Pancreas (tissue), 10 donors: ENCODE results near the gene CRAMP1. TPM values are rescaled to one million over a fixed set of nuclear protein-coding genes. Genes with fewer than 3 reads are reported as not detected.

ENCODE experiments used
- ATAC-seq, 4 donors: fragments of 200-7000 bp; cut with Tn5 transposase; one replicate each; pipeline versions ENCODE4 v1.8.0 to v1.9.1; 2020; ENCODE audit warnings: mild to moderate bottlenecking in 4 of 4, moderate library complexity in 4 of 4
- DNase-seq, 6 donors: peaks; one replicate each; pipeline ENCODE4 v3.0.0-alpha.2; 2020
- FAIRE-seq: peaks from 2 replicates; lab custom pipeline; 2012; peaks lifted over from hg19 to GRCh38; lab: Jason Lieb, UNC
- H3K27ac ChIP-seq, 4 donors: fragments of 200-600 bp; sonication (generic); 1 replicate in 3 of 4; 2 replicates in 1 of 4; pipeline versions ENCODE4 v1.5.0 to v1.8.0; 2020
- H3K27me3 ChIP-seq, 4 donors: fragments of 200-600 bp; one replicate each; pipeline ENCODE4 v1.8.0; 2021
- H3K36me3 ChIP-seq, 3 donors: fragments of 200-600 bp; sonication (generic) in 1 of 3; one replicate each; pipeline versions ENCODE4 v1.5.0 to v1.8.0; 2020 to 2021
- H3K4me1 ChIP-seq, 3 donors: fragments of 200-600 bp; one replicate each; pipeline ENCODE4 v1.8.0; 2021
- H3K4me3 ChIP-seq, 4 donors: fragments of 200-600 bp; sonication (generic) in 2 of 4; one replicate each; pipeline versions ENCODE4 v1.5.0 to v1.8.0; 2020 to 2021
- H3K9me3 ChIP-seq, 4 donors: fragments of 200-600 bp; one replicate each; pipeline ENCODE4 v1.8.0; 2021
- WGBS, 2 donors: extraction: QIAGEN DNeasy Blood & Tissue Kit; methylation state at CpG; one replicate each; pipeline ENCODE4 v1.1.7; 2013; 5-methylcytosine and 5-hydroxymethylcytosine counted together
- intact Hi-C, 3 donors: fragments of 100-400 bp; cut with DNase I; formaldehyde crosslinking; loops; one replicate each; pipeline versions ENCODE4 v1.11.1 to v1.14.2; 2022
- polyA plus RNA-seq, 2 donors: library from polyadenylated mRNA; stranded (reverse); fragments of 200-250 nt; gene quantifications; one replicate each; pipeline ENCODE4 v1.2.3, GENCODE V29; 2013
- total RNA-seq, 6 donors: library from RNA; stranded (reverse); fragmentation: NEBNext Ultra II Directional in 4 of 6; extraction: Animal tissue kit (Norgen Biotek cat#: 25700) in 4 of 6; gene quantifications; one replicate each; pipeline versions ENCODE4 v1.2.1 to v1.2.4, GENCODE V29; 2021 to 2023
- TF ChIP-seq, protein P1 (sequence below), 4 donors: fragments of 200-600 bp; sonication (generic) in 3 of 4; IDR thresholded peaks; one replicate each; pipeline versions ENCODE4 v1.5.0 to v1.8.0; 2021; ENCODE audit warnings: antibody characterized with exemption in 4 of 4
- donor health status: healthy with polysubstance abuse.
- donor health status: DM: no; HTN: no; CAD: no; lungs with moderate emphysema.
- donor health status: DM: no; HTN: no; CAD: no.
- donor health status: control.
- donor health status: control.
- donor health status: Bipolar disorder and iron deficiency.
- donor health status: DM: yes; HTN: yes; CAD: no.
- donor health status: DM: no; HTN: no; CAD: no.
- donor health status: DM: no; HTN: no; CAD: no.
- donor health status: DM: yes; HTN: yes; CAD: no.

Gene CRAMP1
- total and polyA plus RNA-seq, 8 donors, result 4.6 to 16.2 (median 7.2) TPM

DNA sequence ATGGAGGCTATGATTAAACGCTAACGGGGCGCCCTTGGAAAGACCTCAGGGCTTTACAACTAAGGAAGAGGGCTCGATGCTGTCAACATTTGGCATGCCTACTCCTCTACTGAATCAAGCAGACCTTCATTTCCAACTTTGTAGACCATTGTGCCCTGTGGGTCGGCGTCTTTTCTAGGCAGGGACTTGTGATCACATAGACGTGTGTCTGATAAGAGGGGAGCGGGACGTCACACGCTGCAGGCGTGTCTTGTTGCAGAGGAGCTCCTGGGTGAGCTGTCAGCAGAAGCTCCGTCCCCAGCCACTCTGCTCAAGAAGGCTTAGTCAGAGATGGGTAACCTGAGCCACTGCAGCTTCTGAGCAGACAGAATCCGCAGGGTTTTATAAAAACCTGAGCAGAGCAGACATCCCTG, 96.6 kb downstream of the CRAMP1 start:
- Histone ChIP-seq H3K9me3 (no peaks in the 10 kb centered on the region), H3K36me3 (no peaks in the 10 kb centered on the region), H3K4me3 (no peak overlapping the region), H3K27me3 (no peaks in the 10 kb centered on the region), H3K4me1 (peaks cover 0 to 12% (median 7%) of the 10 kb centered on the region in 3 donors), H3K27ac (no peak overlapping the region)
- WGBS, 2 donors, result 58 to 75% methylated on average over 13 of the region's 13 CpGs
- FAIRE-seq (no peak), DNase-seq (no peak), ATAC-seq (no peak)
- TF ChIP-seq, protein P1, sequence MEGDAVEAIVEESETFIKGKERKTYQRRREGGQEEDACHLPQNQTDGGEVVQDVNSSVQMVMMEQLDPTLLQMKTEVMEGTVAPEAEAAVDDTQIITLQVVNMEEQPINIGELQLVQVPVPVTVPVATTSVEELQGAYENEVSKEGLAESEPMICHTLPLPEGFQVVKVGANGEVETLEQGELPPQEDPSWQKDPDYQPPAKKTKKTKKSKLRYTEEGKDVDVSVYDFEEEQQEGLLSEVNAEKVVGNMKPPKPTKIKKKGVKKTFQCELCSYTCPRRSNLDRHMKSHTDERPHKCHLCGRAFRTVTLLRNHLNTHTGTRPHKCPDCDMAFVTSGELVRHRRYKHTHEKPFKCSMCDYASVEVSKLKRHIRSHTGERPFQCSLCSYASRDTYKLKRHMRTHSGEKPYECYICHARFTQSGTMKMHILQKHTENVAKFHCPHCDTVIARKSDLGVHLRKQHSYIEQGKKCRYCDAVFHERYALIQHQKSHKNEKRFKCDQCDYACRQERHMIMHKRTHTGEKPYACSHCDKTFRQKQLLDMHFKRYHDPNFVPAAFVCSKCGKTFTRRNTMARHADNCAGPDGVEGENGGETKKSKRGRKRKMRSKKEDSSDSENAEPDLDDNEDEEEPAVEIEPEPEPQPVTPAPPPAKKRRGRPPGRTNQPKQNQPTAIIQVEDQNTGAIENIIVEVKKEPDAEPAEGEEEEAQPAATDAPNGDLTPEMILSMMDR (IDR thresholded peaks at IDR 0.05), result no peak
- intact Hi-C loops, result no loop called here

DNA sequence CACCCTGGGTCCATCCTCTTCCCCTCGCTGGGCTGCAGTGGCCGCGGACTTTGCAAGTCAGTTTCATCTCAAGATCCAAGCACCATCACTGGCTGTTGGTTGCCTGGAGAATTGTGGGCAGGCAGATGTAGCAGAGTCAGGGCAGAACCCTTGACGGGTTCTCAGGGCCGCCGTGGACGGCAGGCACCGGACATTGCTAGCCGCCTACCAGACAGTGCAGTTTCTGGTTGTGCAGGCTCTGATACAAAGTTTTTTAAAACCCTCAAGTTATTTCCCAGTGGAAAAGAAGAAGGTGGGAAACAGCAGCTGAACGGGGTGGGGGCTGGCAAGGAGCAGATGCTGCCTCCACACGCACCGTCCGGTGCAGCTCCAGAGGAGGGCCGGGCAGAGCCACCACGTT, 97.2 kb downstream of the CRAMP1 start:
- no peak for ATAC-seq
- H3K9me3 ChIP-seq, result no peaks in the 10 kb centered on the region
- TF ChIP-seq, protein P1 (IDR thresholded peaks at IDR 0.05), result no peak
- peaks cover 0 to 12% (median 7%) of the 10 kb centered on the region in 3 donors for H3K4me1 ChIP-seq
- no peak for FAIRE-seq
- H3K4me3 ChIP-seq, result no peak overlapping the region
- H3K27ac ChIP-seq, result no peak overlapping the region
- DNase-seq, result no peak
- intact Hi-C loops, result no loop called here
- no peaks in the 10 kb centered on the region for H3K36me3 ChIP-seq
- WGBS, 2 donors, result 80 to 84% methylated on average over 15 of the region's 15 CpGs
- H3K27me3 ChIP-seq, result no peaks in the 10 kb centered on the region

DNA sequence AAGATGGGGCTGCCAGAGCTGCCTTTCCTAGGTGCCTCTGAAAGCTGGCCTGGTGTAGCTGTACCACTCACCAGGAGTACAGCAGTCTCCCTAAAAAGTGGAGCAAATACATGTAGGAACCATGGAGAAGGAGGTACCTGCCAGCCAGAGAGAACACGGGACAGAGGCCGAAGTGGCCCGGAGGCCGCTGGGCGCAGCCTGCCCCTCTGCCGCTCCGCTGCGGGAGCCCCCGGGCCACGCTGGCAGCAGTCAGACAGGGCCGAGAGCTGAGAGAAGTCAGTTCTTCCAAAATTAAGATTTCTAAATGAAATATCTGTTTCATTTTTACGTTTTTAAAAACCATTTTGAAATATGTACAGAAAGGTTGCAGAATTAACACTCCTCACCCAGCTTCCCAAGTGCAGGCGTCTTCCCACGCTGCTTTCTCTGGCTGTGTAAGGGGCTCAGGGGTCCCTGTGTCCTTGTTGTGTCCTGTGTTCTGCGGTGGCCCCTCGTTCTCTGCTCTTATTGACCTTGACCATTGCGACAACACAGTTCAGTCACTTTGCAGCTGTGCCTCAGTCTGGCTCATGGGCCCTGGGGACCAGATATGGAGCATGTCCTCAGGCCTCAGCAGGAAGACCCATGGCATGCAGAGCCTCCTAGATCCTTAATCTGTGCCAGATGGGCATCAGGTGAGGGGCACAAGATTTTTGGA, 98.8 kb downstream of the CRAMP1 start:
- Histone ChIP-seq H3K4me1 (peaks cover 0 to 12% (median 7%) of the 10 kb centered on the region in 3 donors), H3K27ac (no peak overlapping the region), H3K9me3 (no peaks in the 10 kb centered on the region), H3K36me3 (no peaks in the 10 kb centered on the region), H3K27me3 (no peaks in the 10 kb centered on the region), H3K4me3 (no peak overlapping the region)
- DNase-seq, result no peak
- intact Hi-C loops, result no loop called here
- 79 to 83% methylated on average over 17 of the region's 17 CpGs for whole genome bisulfite sequencing, 2 donors
- TF ChIP-seq, protein P1 (IDR thresholded peaks at IDR 0.05), result no peak
- FAIRE-seq, result no peak
- ATAC-seq, result no peak

DNA sequence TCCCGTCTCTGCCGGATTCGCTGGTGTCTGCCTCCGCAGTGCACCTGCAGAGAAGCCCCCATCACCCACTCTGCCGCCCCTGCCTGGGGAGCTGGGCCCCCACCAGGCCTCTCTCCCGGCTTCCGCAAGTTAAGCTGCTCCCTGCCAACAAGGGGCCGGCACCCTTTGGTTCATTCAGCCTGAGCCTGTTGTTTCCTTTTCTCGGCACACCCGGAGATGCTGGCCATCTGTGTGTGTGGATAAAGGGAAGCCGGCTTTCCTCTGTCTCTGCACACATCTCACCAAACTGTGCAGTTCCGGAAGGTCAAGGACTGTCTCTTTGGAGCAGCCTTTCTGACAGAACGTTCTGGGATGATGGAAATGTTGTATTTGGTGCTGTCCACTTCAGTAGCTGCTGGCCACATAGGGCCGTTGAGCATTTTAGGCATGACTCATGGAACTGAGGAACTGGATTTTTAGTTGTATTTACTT, 100.7 kb downstream of the CRAMP1 start:
- TF ChIP-seq, protein P1 (IDR thresholded peaks at IDR 0.05), result no peak
- Histone ChIP-seq H3K9me3 (no peaks in the 10 kb centered on the region), H3K27me3 (no peaks in the 10 kb centered on the region), H3K36me3 (no peaks in the 10 kb centered on the region), H3K4me3 (no peak overlapping the region), H3K4me1 (peaks cover 0 to 6% (median 4%) of the 10 kb centered on the region in 3 donors), H3K27ac (no peak overlapping the region)
- intact Hi-C loops, result no loop called here
- DNase-seq (no peak), ATAC-seq (no peak), FAIRE-seq (no peak)
- 81 to 82% methylated on average over 14 of the region's 14 CpGs for WGBS, 2 donors

DNA sequence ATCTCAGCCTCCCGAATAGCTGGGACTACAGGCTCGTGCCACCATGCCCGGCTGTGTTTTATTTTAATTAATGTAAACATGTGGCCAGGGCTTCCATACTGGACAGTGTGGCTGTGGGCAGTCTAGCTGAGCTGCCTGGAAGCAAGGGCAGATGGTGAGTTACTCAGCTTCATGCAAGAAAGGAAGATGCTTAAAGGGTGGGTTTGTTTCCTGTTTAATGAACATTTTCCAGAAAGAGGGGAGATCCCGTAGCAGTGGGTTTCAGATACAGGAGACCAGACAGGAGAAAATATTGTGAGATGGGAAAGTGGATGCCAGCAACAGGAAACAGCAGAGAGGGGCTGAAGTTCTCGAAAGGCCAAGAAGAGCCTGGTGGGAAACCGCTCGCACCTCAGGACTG, 101.2 kb downstream of the CRAMP1 start:
- Histone ChIP-seq H3K36me3 (no peaks in the 10 kb centered on the region), H3K9me3 (no peaks in the 10 kb centered on the region), H3K4me3 (no peak overlapping the region), H3K27me3 (no peaks in the 10 kb centered on the region), H3K27ac (no peak overlapping the region), H3K4me1 (peaks cover 0 to 1% (median 0%) of the 10 kb centered on the region in 3 donors)
- intact Hi-C loops, result no loop called here
- WGBS, 2 donors, result 85 to 88% methylated on average over 7 of the region's 7 CpGs
- DNase-seq (no peak), FAIRE-seq (no peak), ATAC-seq (no peak)
- TF ChIP-seq, protein P1 (IDR thresholded peaks at IDR 0.05), result no peak
